MCF 10A (cell line): Measurements from ENCODE around the gene BPIFB2. TPM values are rescaled to one million over a fixed set of nuclear protein-coding genes. Genes with fewer than 3 reads are reported as not detected.

ENCODE experiments used
- BruUV-seq: library from RNA; stranded (reverse); fragments of 400-500 nt; replicated peaks from 2 replicates; lab custom pipeline; 2021; lab: Mats Ljungman, UMichigan
- CTCF ChIA-PET: fragments of 300-600 bp; sonication (Branson Sonifier 250); formaldehyde crosslinking; extraction: SDS; loops from one replicate; lab custom pipeline; 2021; ENCODE audit warnings: antibody characterized with exemption, inconsistent platforms; lab: Yijun Ruan, JAX
- POLR2A ChIA-PET: fragments of 300-600, 350-650 bp; sonication (Branson Sonifier 250); formaldehyde crosslinking; extraction: SDS; loops from one replicate; lab custom pipeline; 2020; ENCODE audit warnings: antibody characterized with exemption, inconsistent platforms; lab: Yijun Ruan, JAX
- DNase-seq: peaks from one replicate; pipeline ENCODE4 v3.0.0-alpha.2; 2018; ENCODE audit not compliant: unreplicated experiment
- H3K27ac Mint-ChIP-seq: one replicate; pipeline ENCODE4 v1.8.0; 2022; ENCODE audit warnings: mild to moderate bottlenecking, low read depth, mixed read lengths; ENCODE audit not compliant: unreplicated experiment
- H3K27me3 Mint-ChIP-seq: one replicate; pipeline ENCODE4 v1.8.0; 2022; ENCODE audit warnings: mixed read lengths; ENCODE audit not compliant: insufficient read depth, unreplicated experiment
- H3K36me3 Mint-ChIP-seq: one replicate; pipeline ENCODE4 v1.8.0; 2022; ENCODE audit warnings: mild to moderate bottlenecking, moderate library complexity, mixed read lengths; ENCODE audit not compliant: insufficient read depth, unreplicated experiment
- H3K4me1 Mint-ChIP-seq: one replicate; pipeline ENCODE4 v1.8.0; 2022; ENCODE audit warnings: mixed read lengths; ENCODE audit not compliant: insufficient read depth, unreplicated experiment
- H3K4me3 Mint-ChIP-seq: one replicate; pipeline ENCODE4 v1.8.0; 2022; ENCODE audit warnings: mild to moderate bottlenecking, moderate library complexity, mixed read lengths; ENCODE audit not compliant: unreplicated experiment
- H3K9me3 Mint-ChIP-seq: one replicate; pipeline ENCODE4 v1.8.0; 2022; ENCODE audit warnings: mixed read lengths; ENCODE audit not compliant: unreplicated experiment
- CTCF ChIP-seq: fragments of 200-600 bp; IDR thresholded peaks from one replicate; pipeline ENCODE4 v1.8.0; 2022; ENCODE audit warnings: antibody characterized with exemption, mild to moderate bottlenecking; ENCODE audit not compliant: unreplicated experiment
- intact Hi-C: fragments of 100-400 bp; cut with micrococcal nuclease; formaldehyde crosslinking; loops from 2 replicates; pipeline ENCODE4 v1.14.1; 2022
- total RNA-seq: library from RNA; stranded (reverse); gene quantifications from 2 replicates; pipeline ENCODE4 v1.2.3, GENCODE V29; 2022

Gene BPIFB2
- total RNA-seq, 1 experiment from 2014 or later: not detected

DNA sequence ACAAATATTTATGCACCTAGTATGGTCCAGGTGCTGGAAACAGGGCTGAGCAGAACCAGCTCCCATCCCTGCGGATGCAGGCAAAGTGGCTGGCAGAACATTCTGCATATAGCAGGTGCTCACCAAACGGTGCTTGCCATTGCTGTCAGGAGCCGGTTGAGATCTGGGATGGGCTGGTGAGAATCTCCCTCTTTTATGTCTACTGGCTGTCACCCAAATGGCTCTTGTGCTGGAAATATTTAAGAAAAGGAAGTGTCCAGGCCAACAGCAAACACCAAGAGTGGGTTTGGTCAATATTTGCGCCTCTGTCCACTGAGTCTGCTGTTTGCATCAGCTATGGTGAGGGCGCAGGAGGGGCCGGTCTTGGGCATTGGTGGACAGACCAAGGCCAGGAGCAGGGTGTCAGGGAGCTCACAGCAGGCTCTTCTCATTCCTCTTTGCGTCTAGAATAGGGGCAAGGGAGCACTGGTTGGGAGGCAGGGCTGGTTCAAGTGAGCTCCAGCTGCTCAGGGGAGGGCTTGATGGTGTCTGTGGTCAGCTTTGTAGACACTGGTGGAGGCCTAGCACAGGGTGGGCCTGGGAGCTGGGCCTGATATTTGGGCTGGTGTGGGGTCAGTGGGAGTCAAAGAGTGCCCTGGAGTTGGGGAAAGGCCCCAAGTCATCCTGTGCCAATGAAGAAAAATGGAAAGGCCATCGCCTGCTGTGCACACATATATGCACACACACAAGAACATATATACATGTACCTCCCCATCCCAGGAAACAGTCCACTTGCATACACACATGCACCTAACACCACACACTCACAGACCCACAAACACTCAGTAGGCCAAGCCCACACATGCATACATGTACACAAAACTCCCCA, 1.4 kb upstream of the BPIFB2 start:
- Mint-ChIP-seq H3K27ac (no peak overlapping the region), H3K27me3 (peaks cover 35% of the 10 kb centered on the region), H3K4me3 (no peak overlapping the region), H3K9me3 (peaks cover 8% of the 10 kb centered on the region), H3K4me1 (no peaks in the 10 kb centered on the region), H3K36me3 (no peaks in the 10 kb centered on the region)
- no peak for TF ChIP-seq CTCF
- ChIA-PET POLR2A (no interaction called here), CTCF (interaction anchor here (1.0 to 1.9 kb wide), 3 partner anchors 8 to 216 kb away, joined by 3 to 5 read pairs (median 4); no protein-coding TSS in a partner anchor)
- BruUV-seq: no TSS peak
- no peak for DNase-seq
- intact Hi-C loops: no loop called here

- DNase-seq: no peak
- POLR2A ChIA-PET: no interaction called here
- H3K9me3 Mint-ChIP-seq: peaks cover 8% of the 10 kb centered on the region
- H3K36me3 Mint-ChIP-seq: no peaks in the 10 kb centered on the region
- CTCF ChIA-PET: interaction anchor here (0.6 to 1.4 kb wide), 2 partner anchors 41 to 217 kb away, joined by 3 read pairs; no protein-coding TSS in a partner anchor
- no peaks in the 10 kb centered on the region for H3K4me1 Mint-ChIP-seq
- TF ChIP-seq CTCF: no peak
- intact Hi-C loops: no loop called here
- peaks cover 35% of the 10 kb centered on the region for H3K27me3 Mint-ChIP-seq
- no peak overlapping the region for H3K4me3 Mint-ChIP-seq
- no TSS peak for BruUV-seq
- H3K27ac Mint-ChIP-seq: no peak overlapping the region
Observed at GRCh38 chr20:33006776-33007375, 628 bp upstream of the BPIFB2 start.

GRCh38 chr20:33008336-33009213, 1.1 kb downstream of the BPIFB2 start:
- H3K27ac Mint-ChIP-seq: no peak overlapping the region
- ChIA-PET POLR2A (no interaction called here), CTCF (no interaction called here)
- H3K27me3 Mint-ChIP-seq: peaks cover 51% of the 10 kb centered on the region
- intact Hi-C loops: no loop called here
- no peak for TF ChIP-seq CTCF
- H3K36me3 Mint-ChIP-seq: no peaks in the 10 kb centered on the region
- DNase-seq: no peak
- peaks cover 8% of the 10 kb centered on the region for H3K9me3 Mint-ChIP-seq
- BruUV-seq: no TSS peak
- no peak overlapping the region for H3K4me3 Mint-ChIP-seq
- H3K4me1 Mint-ChIP-seq: no peaks in the 10 kb centered on the region
